ENCODE measurements around the gene MAU2.
A peak's percentile ranks its signal among the peaks of the same experiment; 100 is the strongest.
"Not testable (repeated sequence)": the region's sequence is repeated elsewhere in the genome, so short reads cannot be mapped to it uniquely, and the experiment has no call there.

MAU2 gene

GRCh38 chr19:19347401-19348110 lies 26.9 kb downstream of the MAU2 start:
- no peak for DNase-seq (ENCODE audit: low read depth in 2 of 2)

DNA sequence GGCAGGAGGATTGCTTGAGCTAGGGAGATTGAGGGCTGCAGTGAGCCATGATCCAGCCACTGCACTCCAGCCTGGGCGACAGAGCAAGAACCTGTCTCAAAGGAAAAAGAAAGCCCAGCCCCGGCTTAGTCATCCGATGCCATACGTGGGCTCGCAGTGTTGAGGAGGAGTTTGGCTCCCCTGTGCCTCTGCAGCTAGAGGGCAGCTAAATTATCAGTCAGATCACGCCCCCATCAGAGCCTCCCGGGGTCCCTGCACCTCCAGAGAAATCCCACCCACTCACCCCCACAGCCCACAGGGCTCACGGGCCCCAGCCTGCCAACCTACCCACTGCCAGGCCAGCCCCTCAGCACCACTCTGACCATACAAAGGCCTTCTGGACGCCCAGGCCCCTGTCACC lies 27.6 kb downstream of the MAU2 start:
- DNase-seq (ENCODE audit: low read depth in 2 of 2), result no peak

- DNase-seq (ENCODE audit: low read depth in 2 of 2), result no peak
Measured at GRCh38 chr19:19349365-19349764, 28.7 kb downstream of the MAU2 start.

- DNase-seq (ENCODE audit: low read depth in 2 of 2), result not testable (repeated sequence)
Measured at GRCh38 chr19:19350756-19351155, 30.1 kb downstream of the MAU2 start.

DNA sequence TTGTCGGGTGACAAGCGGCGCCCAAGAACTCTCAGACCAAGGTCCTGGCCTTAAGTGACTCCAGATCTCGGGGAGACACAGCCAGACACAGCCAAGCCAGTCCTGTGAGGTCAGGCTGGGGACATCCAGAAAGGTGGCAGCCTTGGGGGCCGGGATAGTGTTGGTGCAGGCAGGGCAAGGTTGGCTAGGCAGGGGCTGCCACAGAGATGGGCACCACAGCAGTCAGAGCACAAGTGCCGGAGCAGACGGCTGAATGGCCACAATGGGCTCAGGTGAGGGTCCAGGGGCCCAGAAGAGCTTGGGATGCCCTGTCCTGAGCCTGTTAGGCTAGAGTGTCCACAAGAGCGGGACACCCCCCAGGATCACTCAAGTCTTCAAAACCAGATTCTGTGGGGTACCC lies 32.2 kb downstream of the MAU2 start:
- DNase-seq (ENCODE audit: low read depth in 2 of 2), result no peak

- DNase-seq (ENCODE audit: low read depth in 2 of 2), result no peak
Measured at GRCh38 chr19:19354007-19354406, 33.4 kb downstream of the MAU2 start.

- DNase-seq (ENCODE audit: low read depth in 2 of 2), result no peak
Measured at GRCh38 chr19:19354932-19355331, 34.3 kb downstream of the MAU2 start.

- no peak for DNase-seq (ENCODE audit: low read depth in 2 of 2)
Measured at GRCh38 chr19:19355606-19356139, 35.0 kb downstream of the MAU2 start.

GRCh38 chr19:19356500-19356899 lies 35.9 kb downstream of the MAU2 start:
- no peak for DNase-seq (ENCODE audit: low read depth in 2 of 2)

GRCh38 chr19:19356901-19357566 lies 36.4 kb downstream of the MAU2 start:
- no peak for DNase-seq (ENCODE audit: low read depth in 2 of 2)

GRCh38 chr19:19361075-19361594 lies 40.5 kb downstream of the MAU2 start:
- DNase-seq (ENCODE audit: low read depth in 2 of 2), result peak; percentile 23 to 25

GRCh38 chr19:19362075-19362474 lies 41.4 kb downstream of the MAU2 start:
- DNase-seq (ENCODE audit: low read depth in 2 of 2), result no peak

DNA sequence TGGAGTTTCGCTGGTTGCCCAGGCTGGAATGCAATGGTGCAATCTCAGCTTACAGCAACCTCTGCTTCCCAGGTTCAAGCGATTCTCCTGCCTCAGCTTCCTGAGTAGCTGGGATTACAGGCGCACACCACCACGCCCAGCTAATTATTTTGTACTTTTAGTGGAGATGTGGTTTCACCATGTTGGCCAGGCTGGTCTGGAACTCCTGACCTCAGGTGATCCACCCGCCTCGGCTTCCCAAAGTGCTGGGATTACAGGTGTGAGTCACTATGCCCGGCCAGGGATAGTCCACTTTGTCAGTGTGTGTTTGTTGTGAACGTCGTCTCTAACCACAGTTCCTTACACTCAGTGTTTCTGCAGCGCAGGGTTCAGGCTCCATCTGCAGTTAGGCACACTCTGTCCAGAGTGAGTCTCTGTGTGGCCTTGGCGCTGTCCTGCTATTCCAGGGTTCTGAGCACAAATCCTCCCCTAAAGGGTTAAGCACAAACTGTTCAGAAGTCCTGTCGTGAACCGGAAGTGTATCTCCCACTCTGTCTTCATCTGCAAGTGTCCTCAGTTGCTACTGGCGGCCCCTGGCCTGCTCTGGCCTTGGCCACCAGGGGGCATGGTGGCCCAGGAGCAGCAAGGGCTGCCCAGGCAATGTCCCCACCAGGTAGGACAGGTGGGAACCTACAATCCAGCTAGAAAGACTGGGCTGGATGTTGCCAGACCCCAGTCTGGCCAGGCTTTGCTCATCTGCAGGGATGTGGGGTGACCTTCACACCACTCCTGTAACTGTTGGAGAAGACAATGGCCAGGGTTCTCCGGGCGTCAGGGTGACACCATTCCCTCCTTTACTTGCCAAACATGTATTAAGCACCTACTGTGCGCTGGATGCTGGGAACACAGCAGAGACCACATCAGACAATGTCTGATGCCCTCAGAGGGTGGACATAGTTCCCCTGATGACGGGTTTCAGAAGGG lies 46.1 kb downstream of the MAU2 start:
- peak; percentile 25 to 34 for DNase-seq (ENCODE audit: low read depth in 2 of 2)

GRCh38 chr19:19368087-19368486 lies 47.5 kb downstream of the MAU2 start:
- no peak for DNase-seq (ENCODE audit: low read depth in 2 of 2)

GRCh38 chr19:19371059-19371458 lies 50.4 kb downstream of the MAU2 start:
- DNase-seq (ENCODE audit: low read depth in 2 of 2), result no peak

GRCh38 chr19:19372656-19373416 lies 52.2 kb downstream of the MAU2 start:
- no peak for DNase-seq (ENCODE audit: low read depth in 2 of 2)

GRCh38 chr19:19379527-19379926 lies 58.9 kb downstream of the MAU2 start:
- no peak for DNase-seq (ENCODE audit: low read depth in 2 of 2)

DNA sequence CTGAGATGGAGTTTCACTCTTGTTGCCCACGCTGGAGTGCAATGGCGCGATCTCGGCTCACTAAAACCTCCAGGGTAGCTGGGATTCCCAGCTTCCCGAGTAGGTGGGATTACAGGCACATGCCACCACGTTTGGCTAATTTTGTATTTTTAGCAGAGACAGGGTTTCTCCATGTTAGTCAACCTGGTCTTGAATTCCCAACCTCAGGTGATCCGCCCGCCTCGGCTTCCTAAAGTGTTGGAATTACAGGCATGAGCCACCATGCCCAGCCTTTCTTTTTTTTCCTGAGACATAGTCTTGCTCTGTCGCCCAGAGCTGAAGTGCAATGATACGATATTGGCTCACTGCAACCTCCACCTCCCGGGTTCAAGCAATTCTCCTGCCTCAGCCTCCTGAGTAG lies 59.7 kb downstream of the MAU2 start:
- DNase-seq (ENCODE audit: low read depth in 2 of 2), result not testable (repeated sequence)

GRCh38 chr19:19381007-19381926 lies 60.6 kb downstream of the MAU2 start:
- no peak for DNase-seq (ENCODE audit: low read depth in 2 of 2)

DNA sequence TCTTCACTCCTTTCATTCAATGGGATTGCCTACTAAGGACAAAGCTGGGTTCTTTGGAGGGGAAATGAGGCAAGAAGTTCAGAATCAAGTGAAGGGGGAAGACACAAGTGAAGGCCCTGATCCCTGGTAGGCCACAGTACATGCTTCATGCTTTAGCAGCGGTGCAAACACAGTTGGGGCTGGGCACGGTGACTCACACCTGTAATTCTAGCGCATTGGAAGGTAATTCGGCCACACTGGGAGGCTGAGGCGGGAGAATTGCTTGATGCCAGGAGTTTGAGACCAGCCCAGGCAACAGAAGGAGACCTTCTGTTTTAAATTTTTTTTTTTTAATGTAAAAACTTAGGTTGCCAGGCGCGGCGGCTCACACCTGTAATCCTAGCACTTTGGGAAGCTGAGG lies 61.5 kb downstream of the MAU2 start:
- DNase-seq (ENCODE audit: low read depth in 2 of 2), result no peak

All from stimulated activated CD8-positive, alpha-beta memory T cell treated with anti-CD3 and anti-CD28 coated beads, Interleukin-7, amount 100 ng/mL, for 1 hour (primary cell).